Endothelial cell of umbilical vein (primary cell): ENCODE results near the gene MARCHF7. TPM values are rescaled to one million over a fixed set of nuclear protein-coding genes. Genes with fewer than 3 reads are reported as not detected.
"Not testable (repeated sequence)": the region's sequence is repeated elsewhere in the genome, so short reads cannot be mapped to it uniquely, and the experiment has no call there.

Experiments used
- BruUV-seq: library from RNA; stranded (reverse); fragments of 400-500 nt; replicated peaks from 2 replicates; lab custom pipeline; 2021; lab: Mats Ljungman, UMichigan
- CTCF ChIA-PET: fragments of 300-600, 350-600 bp; sonication (Branson Sonifier 250); formaldehyde crosslinking; loops from one replicate; lab custom pipeline; 2021; ENCODE audit warnings: antibody characterized with exemption, inconsistent platforms; lab: Charles Lee
- POLR2A ChIA-PET: fragments of 300-600, 350-600 bp; sonication (Branson Sonifier 250); formaldehyde crosslinking; loops from one replicate; lab custom pipeline; 2021; ENCODE audit warnings: antibody characterized with exemption, inconsistent platforms; lab: Charles Lee
- DNase-seq: peaks from one replicate; pipeline ENCODE4 v3.0.0-alpha.2; 2011; ENCODE audit warnings: low read depth, low spot score
- FAIRE-seq: peaks from 2 replicates; lab custom pipeline; 2011; peaks lifted over from hg19 to GRCh38; lab: Jason Lieb, UNC
- H2AFZ ChIP-seq: 2 replicates; pipeline ENCODE4 v1.6.0; 2012; ENCODE audit warnings: low read depth, low read length, control low read depth, inconsistent platforms
- H3K27ac ChIP-seq: 2 replicates; pipeline ENCODE4 v1.5.1; 2011; ENCODE audit warnings: low read depth, mild to moderate bottlenecking, control low read depth, low read length, moderate library complexity; ENCODE audit not compliant: insufficient read depth
- H3K27me3 ChIP-seq, 2 experiments: 2 replicates each; pipeline versions ENCODE4 v1.6.0 to v1.6.1; 2011; ENCODE audit warnings: low read length in 2 of 2, mixed read lengths in 1 of 2; ENCODE audit not compliant: control insufficient read depth in 2 of 2, insufficient read depth in 2 of 2
- H3K36me3 ChIP-seq, 2 experiments: 2 replicates in 1 of 2; 3 replicates in 1 of 2; pipeline ENCODE4 v1.5.1; 2011; ENCODE audit warnings: low read length in 2 of 2, mild to moderate bottlenecking in 1 of 2, moderate library complexity in 1 of 2; ENCODE audit not compliant: control insufficient read depth in 2 of 2, insufficient read depth in 2 of 2; ENCODE audit errors: extremely low read depth in 1 of 2
- H3K4me1 ChIP-seq: 3 replicates; pipeline ENCODE4 v1.5.1; 2011; ENCODE audit warnings: mild to moderate bottlenecking, low read length; ENCODE audit not compliant: control insufficient read depth, insufficient read depth; ENCODE audit errors: extremely low read depth
- H3K4me2 ChIP-seq: 2 replicates; pipeline ENCODE4 v1.6.1; 2011; ENCODE audit warnings: low read length, control low read depth, mixed read lengths; ENCODE audit not compliant: insufficient read depth
- H3K4me3 ChIP-seq, 3 experiments: fragments of 200-600 bp in 1 of 3; sonication (generic), shearing (Covaris generic) in 1 of 3; replicated peaks in 1 of 3; 2 replicates each; pipeline ENCODE4 v1.5.1; 2011 to 2016; ENCODE audit warnings: control low read depth in 3 of 3, low read length in 3 of 3, mild to moderate bottlenecking in 2 of 3, inconsistent platforms in 1 of 3, low read depth in 1 of 3, moderate library complexity in 1 of 3; ENCODE audit not compliant: insufficient read depth in 1 of 3
- H3K79me2 ChIP-seq: 2 replicates; pipeline ENCODE4 v1.6.0; 2012; ENCODE audit warnings: low read length, inconsistent platforms; ENCODE audit not compliant: control insufficient read depth, insufficient read depth
- H3K9ac ChIP-seq: replicated peaks from 2 replicates; pipeline ENCODE3; 2011; ENCODE audit warnings: low read length, control low read depth; ENCODE audit not compliant: insufficient read depth; ENCODE audit errors: extremely low read depth
- H3K9me1 ChIP-seq: replicated peaks from 3 replicates; pipeline ENCODE4 v1.6.0; 2011; ENCODE audit warnings: mild to moderate bottlenecking, low read length; ENCODE audit not compliant: control insufficient read depth, insufficient read depth; ENCODE audit errors: extremely low read depth
- H3K9me3 ChIP-seq: replicated peaks from 2 replicates; pipeline ENCODE4 v1.5.1; 2012; ENCODE audit warnings: low read length, inconsistent platforms; ENCODE audit not compliant: control insufficient read depth, insufficient read depth
- H4K20me1 ChIP-seq: replicated peaks from 2 replicates; pipeline ENCODE3; 2011; ENCODE audit warnings: mild to moderate bottlenecking, low read length; ENCODE audit not compliant: control insufficient read depth, insufficient read depth; ENCODE audit errors: extremely low read depth
- FOS ChIP-seq: IDR thresholded peaks from 2 replicates; pipeline ENCODE4 v1.6.1; 2011; ENCODE audit warnings: mild to moderate bottlenecking, low read length, moderate library complexity, borderline replicate concordance; ENCODE audit not compliant: insufficient read depth
- MYC ChIP-seq: IDR thresholded peaks from one replicate; pipeline ENCODE4 v1.6.1; 2011; ENCODE audit warnings: mild to moderate bottlenecking, low read depth, low read length
- POLR2A ChIP-seq: IDR thresholded peaks from 2 replicates; pipeline ENCODE4 v1.6.1; 2012; ENCODE audit warnings: low read depth, mild to moderate bottlenecking, control low read depth, low read length
- dilution Hi-C: fragments of 300-500 bp; cut with MboI; formaldehyde crosslinking; loops from one replicate; pipeline ENCODE4 v1.15.0; 2019; ENCODE audit warnings: low sequenced_read_pairs; ENCODE audit not compliant: extremely low pct_ligation_motif_present
- intact Hi-C: fragments of 100-400 bp; cut with micrococcal nuclease; formaldehyde crosslinking; loops from one replicate; pipeline ENCODE4 v1.10.0; 2022
- polyA plus RNA-seq, 4 experiments: library from polyadenylated mRNA; depleted of rRNA in 3 of 4; stranded (reverse) in 3 of 4; unstranded in 1 of 4; fragments of >200 nt; gene quantifications; 2 replicates each; pipeline versions ENCODE4 v1.2.1 to v1.2.3, GENCODE V29; 2011 to 2012; ENCODE audit warnings: missing spikeins in 1 of 4
- total RNA-seq: library from RNA; stranded (reverse); gene quantifications from 2 replicates; pipeline ENCODE4 v1.2.3, GENCODE V29; 2021

The MARCHF7 gene
- total and polyA plus RNA-seq, 2 donors (not counting 3 experiments of a cell fraction or from before 2014, with no cell fraction given) = 21.2 to 82.0 TPM

DNA sequence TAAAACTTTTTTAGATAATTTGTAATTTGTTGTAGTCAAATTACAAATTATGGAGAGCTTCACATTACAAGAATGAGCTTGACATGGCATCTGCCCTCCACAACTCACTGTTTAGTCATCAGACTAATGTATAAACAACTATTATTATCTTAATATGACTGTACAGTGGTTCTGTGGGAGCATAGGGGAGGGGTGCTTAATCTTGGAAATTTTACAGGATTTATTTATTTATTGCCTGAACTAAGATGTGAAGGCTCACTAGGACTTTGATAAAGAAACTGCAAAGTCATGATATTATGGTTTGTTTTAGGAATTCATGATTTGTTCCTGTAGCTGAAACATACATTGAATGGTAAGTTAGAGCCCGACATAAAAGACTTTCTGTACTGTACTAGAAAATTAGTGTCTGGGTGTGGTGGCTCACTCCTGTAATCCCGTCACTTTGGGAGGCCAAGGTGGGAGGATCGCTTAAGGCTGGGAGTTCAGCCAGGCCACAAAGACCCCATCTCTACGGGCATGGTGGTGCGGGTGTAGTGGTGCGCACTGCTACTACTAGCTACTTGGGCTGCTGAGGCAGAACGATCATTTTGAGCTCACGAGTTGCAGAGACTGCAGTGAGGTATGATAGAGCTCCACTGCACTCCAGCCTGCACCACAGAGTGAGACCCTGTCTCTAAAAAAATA is 2.1 kb downstream of the MARCHF7 start:
- CTCF ChIA-PET = interaction anchor here (1.0 to 1.5 kb wide), 4 partner anchors 9 to 254 kb away, joined by 3 to 6 read pairs (median 4); partner anchors contain the start of gene BAZ2B
- H3K79me2 ChIP-seq = peaks cover 71% of the 10 kb centered on the region

DNA sequence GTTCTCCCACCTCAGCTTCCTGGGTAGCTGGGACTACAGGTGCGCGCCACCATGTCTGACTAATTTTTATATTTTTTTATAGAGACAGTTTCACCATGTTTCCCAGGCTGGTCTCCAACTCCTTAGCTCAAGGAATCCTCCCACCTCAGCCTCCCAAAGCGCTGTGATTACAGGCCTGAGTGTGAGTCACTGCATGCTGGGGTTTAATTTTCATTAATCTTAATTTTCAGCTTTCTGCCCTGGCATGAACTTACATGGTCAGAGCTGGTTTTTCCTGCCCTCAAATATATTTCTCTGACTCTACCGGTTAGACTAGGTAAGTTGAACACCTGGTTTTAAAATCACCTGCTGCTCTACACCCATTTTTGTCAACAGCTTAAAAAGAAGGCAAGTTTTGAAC is 3.1 kb downstream of the MARCHF7 start:
- ChIA-PET POLR2A (interaction anchor here (0.7 to 1.5 kb wide), 3 partner anchors 8 to 740 kb away, joined by 3 to 6 read pairs (median 5); no protein-coding TSS in a partner anchor), CTCF (no interaction called here)
- intact Hi-C loops = loop anchor here (10.0 kb wide), 1 partner anchor 249 kb away; no protein-coding TSS in a partner anchor
- Histone ChIP-seq H3K36me3 (peaks cover 12 to 17% of the 10 kb centered on the region in 2 experiments), H3K27me3 (no peaks in the 10 kb centered on the region), H4K20me1 (peaks cover 15% of the 10 kb centered on the region), H3K9me1 (no peaks in the 10 kb centered on the region), H3K4me3 (no peak overlapping the region), H3K79me2 (peaks cover 81% of the 10 kb centered on the region), H3K9me3 (no peaks in the 10 kb centered on the region), H3K4me1 (peaks cover 26% of the 10 kb centered on the region), H3K4me2 (peak overlapping the region; percentile 30), H3K9ac (no peak overlapping the region), H2AFZ (no peak overlapping the region), H3K27ac (no peak overlapping the region)
- dilution Hi-C loops = loop anchor here (25.0 kb wide), 1 partner anchor 103 kb away; the partner anchor contains the start of gene BAZ2B
- DNase-seq = no peak
- no peak for FAIRE-seq
- BruUV-seq = no TSS peak
- no peak for TF ChIP-seq FOS
- peak; percentile 28 for TF ChIP-seq POLR2A
- no peak for TF ChIP-seq MYC

More for the DNA sequence above, 2.1 kb downstream of the MARCHF7 start:
- Histone ChIP-seq H3K27me3 (no peaks in the 10 kb centered on the region), H3K4me3 (peak overlapping the region in 2 of 3 experiments; percentile 17 to 94), H3K4me1 (peaks cover 28% of the 10 kb centered on the region), H2AFZ (no peak overlapping the region), H3K9me1 (no peaks in the 10 kb centered on the region), H3K36me3 (peaks cover 6 to 12% of the 10 kb centered on the region in 2 experiments), H3K9ac (peak overlapping the region; percentile 98), H3K9me3 (no peaks in the 10 kb centered on the region), H4K20me1 (peaks cover 14% of the 10 kb centered on the region), H3K4me2 (peak overlapping the region; percentile 87), H3K27ac (peak overlapping the region; percentile 86)
- POLR2A ChIA-PET = interaction anchor here (1.0 to 1.5 kb wide), 2 partner anchors 9 to 100 kb away, joined by 3 to 6 read pairs; no protein-coding TSS in a partner anchor
- dilution Hi-C loops = loop anchor here (25.0 kb wide), 1 partner anchor 102 kb away; the partner anchor contains the start of gene BAZ2B
- no peak for FAIRE-seq
- TF ChIP-seq POLR2A = no peak
- peak; percentile 69 for TF ChIP-seq FOS
- no peak for TF ChIP-seq MYC
- intact Hi-C loops = loop anchor here (1.0 to 10.0 kb wide), 5 partner anchors 8 to 577 kb away; partner anchors contain the start of gene CD302
- BruUV-seq = no TSS peak
- peak; percentile 54 for DNase-seq

- H3K79me2 ChIP-seq = peaks cover 91% of the 10 kb centered on the region
- H3K9me1 ChIP-seq, H3K4me3 ChIP-seq, FAIRE-seq, H3K27ac ChIP-seq, POLR2A ChIA-PET, DNase-seq, H3K4me2 ChIP-seq, H2AFZ ChIP-seq, H3K9me3 ChIP-seq, BruUV-seq, H3K27me3 ChIP-seq, H3K9ac ChIP-seq: not testable (repeated sequence)
- intact Hi-C loops (loop anchor here (10.0 kb wide), 1 partner anchor 248 kb away; no protein-coding TSS in a partner anchor), dilution Hi-C loops (loop anchor here (25.0 kb wide), 1 partner anchor 104 kb away; the partner anchor contains the start of gene BAZ2B)
- H3K4me1 ChIP-seq = peaks cover 16% of the 10 kb centered on the region
- CTCF ChIA-PET = interaction anchor here (1.1 kb wide), 1 partner anchor 70 kb away, joined by 3 read pairs; no protein-coding TSS in a partner anchor
- peaks cover 12 to 21% of the 10 kb centered on the region in 2 experiments for H3K36me3 ChIP-seq
- peaks cover 21% of the 10 kb centered on the region for H4K20me1 ChIP-seq
These were observed 4.1 kb downstream of the MARCHF7 start for GRCh38 chr2:159716409-159716808.
